SK-N-SH treated with all-trans-retinoic acid at 6 μM for 48 hours (cell line): ENCODE data around the gene ARHGEF2.

Experiments used
- ATAC-seq: fragments of 200-7000 bp; cut with Tn5 transposase; 3 replicates; pipeline ENCODE4 v1.9.1; 2020; ENCODE audit warnings: mild to moderate bottlenecking, moderate library complexity
- ARNTL ChIP-seq: fragments of 450-650 bp; formaldehyde crosslinking; IDR thresholded peaks from 2 replicates; pipeline ENCODE4 v1.5.0; 2020; ENCODE audit warnings: low read depth, mild to moderate bottlenecking, moderate library complexity, borderline replicate concordance
- BACH2 ChIP-seq: fragments of 250-450 bp; sonication (Bioruptor Pico); IDR thresholded peaks from 2 replicates; pipeline ENCODE4 v1.9.0; 2021; ENCODE audit warnings: mild to moderate bottlenecking, borderline replicate concordance
- CSDC2 ChIP-seq: fragments of 250-450 bp; sonication (Bioruptor Pico); IDR thresholded peaks from 2 replicates; pipeline ENCODE4 v1.5.0; 2020; ENCODE audit warnings: mild to moderate bottlenecking, moderate library complexity
- ISL1 ChIP-seq: fragments of 250-450 bp; sonication (Bioruptor Pico); IDR thresholded peaks from 2 replicates; pipeline ENCODE4 v2.1.2; 2022; ENCODE audit warnings: mild to moderate bottlenecking, moderate library complexity
- OSR1 ChIP-seq: fragments of 250-450 bp; sonication (Bioruptor Pico); IDR thresholded peaks from 2 replicates; pipeline ENCODE4 v1.8.0; 2022; ENCODE audit warnings: moderate library complexity, mild to moderate bottlenecking, inconsistent platforms
- PPARA ChIP-seq: fragments of 250-450 bp; sonication (Bioruptor Pico); IDR thresholded peaks from 2 replicates; pipeline ENCODE4 v1.5.0; 2020; ENCODE audit warnings: mild to moderate bottlenecking, borderline replicate concordance
- RARB ChIP-seq: fragments of 250-450 bp; sonication (Bioruptor Pico); IDR thresholded peaks from 2 replicates; pipeline ENCODE4 v1.8.0; 2021; ENCODE audit warnings: mild to moderate bottlenecking, moderate library complexity
- SNAI2 ChIP-seq: fragments of 250-450 bp; sonication (Bioruptor Pico); IDR thresholded peaks from 2 replicates; pipeline ENCODE4 v1.5.0; 2020; ENCODE audit warnings: mild to moderate bottlenecking, moderate library complexity
- TCF4 ChIP-seq: fragments of 250-450 bp; sonication (Bioruptor Pico); IDR thresholded peaks from 2 replicates; pipeline ENCODE4 v1.8.0; 2021; ENCODE audit warnings: mild to moderate bottlenecking, moderate library complexity, borderline replicate concordance
- TOX ChIP-seq: fragments of 250-450 bp; sonication (Bioruptor Pico); IDR thresholded peaks from 2 replicates; pipeline ENCODE4 v1.8.0; 2021; ENCODE audit warnings: mild to moderate bottlenecking, moderate library complexity, borderline replicate concordance
- ZFP3 ChIP-seq: fragments of 250-450 bp; sonication (Bioruptor Pico); IDR thresholded peaks from 2 replicates; pipeline ENCODE4 v1.5.0; 2020; ENCODE audit warnings: mild to moderate bottlenecking, moderate library complexity
- ZFP30 ChIP-seq: fragments of 450-650 bp; formaldehyde crosslinking; IDR thresholded peaks from 2 replicates; pipeline ENCODE4 v1.5.0; 2022; ENCODE audit warnings: mild to moderate bottlenecking, moderate library complexity
- ZNF565 ChIP-seq: fragments of 450-650 bp; formaldehyde crosslinking; conservative IDR thresholded peaks from 2 replicates; pipeline ENCODE4 v1.5.0; 2020; ENCODE audit warnings: low read depth, mild to moderate bottlenecking, moderate library complexity
- ZNF70 ChIP-seq: fragments of 450-650 bp; formaldehyde crosslinking; IDR thresholded peaks from 2 replicates; pipeline ENCODE4 v1.5.0; 2020; ENCODE audit warnings: mild to moderate bottlenecking, moderate library complexity
- ZNF8 ChIP-seq: fragments of 450-650 bp; formaldehyde crosslinking; IDR thresholded peaks from 2 replicates; pipeline ENCODE4 v1.5.0; 2020; ENCODE audit warnings: mild to moderate bottlenecking, moderate library complexity
- TF ChIP-seq, protein P1 (sequence below): fragments of 250-450 bp; sonication (Bioruptor Pico); IDR thresholded peaks from 2 replicates; pipeline ENCODE4 v1.5.1; 2020; ENCODE audit warnings: low read depth, mild to moderate bottlenecking, moderate library complexity
- TF ChIP-seq, protein P2 (sequence below): fragments of 250-450 bp; sonication (Bioruptor Pico); IDR thresholded peaks from 2 replicates; pipeline ENCODE4 v1.5.1; 2021; ENCODE audit warnings: mild to moderate bottlenecking, moderate library complexity
- TF ChIP-seq, protein P3 (sequence below): fragments of 250-450 bp; sonication (Bioruptor Pico); IDR thresholded peaks from 2 replicates; pipeline ENCODE4 v1.5.0; 2020; ENCODE audit warnings: mild to moderate bottlenecking, moderate library complexity
- TF ChIP-seq, protein P4 (sequence below): fragments of 250-450 bp; sonication (Bioruptor Pico); IDR thresholded peaks from 2 replicates; pipeline ENCODE4 v1.8.0; 2020; ENCODE audit warnings: mild to moderate bottlenecking, moderate library complexity, borderline replicate concordance
- TF ChIP-seq, protein P5 (sequence below): fragments of 250-450 bp; sonication (Bioruptor Pico); IDR thresholded peaks from 2 replicates; pipeline ENCODE4 v1.8.0; 2021; ENCODE audit warnings: low read depth, mild to moderate bottlenecking, moderate library complexity, borderline replicate concordance

The ARHGEF2 gene

DNA sequence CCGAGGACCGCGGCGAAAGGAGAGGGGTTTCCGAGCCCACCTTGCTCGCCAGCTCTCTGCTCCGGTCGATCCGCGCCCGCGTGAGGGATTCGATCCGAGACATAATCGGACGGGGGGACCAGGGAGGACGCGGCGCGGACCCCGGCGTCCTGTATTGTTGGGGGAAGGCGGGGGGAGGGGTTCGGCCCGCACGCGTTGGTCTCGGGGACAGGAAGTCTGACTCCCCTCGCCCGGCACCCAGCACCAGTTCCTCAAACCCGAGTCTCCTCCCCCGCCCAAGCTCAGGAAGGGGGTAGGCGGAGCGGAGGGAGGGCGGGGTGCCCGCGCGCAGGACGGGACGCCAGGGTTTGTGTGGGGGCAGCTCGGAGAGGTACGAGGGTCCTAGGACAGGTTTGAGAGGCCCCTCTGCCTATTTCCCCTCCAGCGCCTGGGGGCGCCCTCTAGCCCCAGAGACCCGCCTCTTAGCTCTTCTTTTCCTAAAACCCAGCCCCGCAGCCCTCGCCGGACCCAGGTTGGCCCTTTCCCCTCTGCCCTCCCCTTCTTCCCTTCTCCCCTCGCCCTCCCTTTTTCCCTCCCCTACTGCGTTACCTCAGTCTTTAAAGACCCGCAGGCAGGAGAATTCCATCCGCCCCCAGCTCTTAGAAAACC, at the start of gene ARHGEF2:
ARHGEF2 (minus strand) TSS at position 223 of the 648 bp plus-strand sequence; CDS start at position 103, 120 bp downstream.
- peak; percentile 71 for ATAC-seq
- TF ChIP-seq CSDC2 (CRISPR knock-in tag) (no peak), ZNF565 (CRISPR knock-in tag) (no peak), ZNF8 (CRISPR knock-in tag) (no peak), RARB (CRISPR knock-in tag) (no peak), ZFP30 (no peak), ARNTL (no peak), ISL1 (CRISPR knock-in tag) (no peak), ZNF70 (CRISPR knock-in tag) (no peak), ZFP3 (CRISPR knock-in tag) (no peak), PPARA (no peak), OSR1 (CRISPR knock-in tag) (no peak)
- TF ChIP-seq, protein P1, sequence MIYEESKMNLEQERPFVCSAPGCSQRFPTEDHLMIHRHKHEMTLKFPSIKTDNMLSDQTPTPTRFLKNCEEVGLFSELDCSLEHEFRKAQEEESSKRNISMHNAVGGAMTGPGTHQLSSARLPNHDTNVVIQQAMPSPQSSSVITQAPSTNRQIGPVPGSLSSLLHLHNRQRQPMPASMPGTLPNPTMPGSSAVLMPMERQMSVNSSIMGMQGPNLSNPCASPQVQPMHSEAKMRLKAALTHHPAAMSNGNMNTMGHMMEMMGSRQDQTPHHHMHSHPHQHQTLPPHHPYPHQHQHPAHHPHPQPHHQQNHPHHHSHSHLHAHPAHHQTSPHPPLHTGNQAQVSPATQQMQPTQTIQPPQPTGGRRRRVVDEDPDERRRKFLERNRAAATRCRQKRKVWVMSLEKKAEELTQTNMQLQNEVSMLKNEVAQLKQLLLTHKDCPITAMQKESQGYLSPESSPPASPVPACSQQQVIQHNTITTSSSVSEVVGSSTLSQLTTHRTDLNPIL (CRISPR knock-in tag), result no peak
- TF ChIP-seq, protein P2, sequence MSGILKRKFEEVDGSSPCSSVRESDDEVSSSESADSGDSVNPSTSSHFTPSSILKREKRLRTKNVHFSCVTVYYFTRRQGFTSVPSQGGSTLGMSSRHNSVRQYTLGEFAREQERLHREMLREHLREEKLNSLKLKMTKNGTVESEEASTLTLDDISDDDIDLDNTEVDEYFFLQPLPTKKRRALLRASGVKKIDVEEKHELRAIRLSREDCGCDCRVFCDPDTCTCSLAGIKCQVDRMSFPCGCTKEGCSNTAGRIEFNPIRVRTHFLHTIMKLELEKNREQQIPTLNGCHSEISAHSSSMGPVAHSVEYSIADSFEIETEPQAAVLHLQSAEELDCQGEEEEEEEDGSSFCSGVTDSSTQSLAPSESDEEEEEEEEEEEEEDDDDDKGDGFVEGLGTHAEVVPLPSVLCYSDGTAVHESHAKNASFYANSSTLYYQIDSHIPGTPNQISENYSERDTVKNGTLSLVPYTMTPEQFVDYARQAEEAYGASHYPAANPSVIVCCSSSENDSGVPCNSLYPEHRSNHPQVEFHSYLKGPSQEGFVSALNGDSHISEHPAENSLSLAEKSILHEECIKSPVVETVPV, result no peak
- TF ChIP-seq, protein P3, sequence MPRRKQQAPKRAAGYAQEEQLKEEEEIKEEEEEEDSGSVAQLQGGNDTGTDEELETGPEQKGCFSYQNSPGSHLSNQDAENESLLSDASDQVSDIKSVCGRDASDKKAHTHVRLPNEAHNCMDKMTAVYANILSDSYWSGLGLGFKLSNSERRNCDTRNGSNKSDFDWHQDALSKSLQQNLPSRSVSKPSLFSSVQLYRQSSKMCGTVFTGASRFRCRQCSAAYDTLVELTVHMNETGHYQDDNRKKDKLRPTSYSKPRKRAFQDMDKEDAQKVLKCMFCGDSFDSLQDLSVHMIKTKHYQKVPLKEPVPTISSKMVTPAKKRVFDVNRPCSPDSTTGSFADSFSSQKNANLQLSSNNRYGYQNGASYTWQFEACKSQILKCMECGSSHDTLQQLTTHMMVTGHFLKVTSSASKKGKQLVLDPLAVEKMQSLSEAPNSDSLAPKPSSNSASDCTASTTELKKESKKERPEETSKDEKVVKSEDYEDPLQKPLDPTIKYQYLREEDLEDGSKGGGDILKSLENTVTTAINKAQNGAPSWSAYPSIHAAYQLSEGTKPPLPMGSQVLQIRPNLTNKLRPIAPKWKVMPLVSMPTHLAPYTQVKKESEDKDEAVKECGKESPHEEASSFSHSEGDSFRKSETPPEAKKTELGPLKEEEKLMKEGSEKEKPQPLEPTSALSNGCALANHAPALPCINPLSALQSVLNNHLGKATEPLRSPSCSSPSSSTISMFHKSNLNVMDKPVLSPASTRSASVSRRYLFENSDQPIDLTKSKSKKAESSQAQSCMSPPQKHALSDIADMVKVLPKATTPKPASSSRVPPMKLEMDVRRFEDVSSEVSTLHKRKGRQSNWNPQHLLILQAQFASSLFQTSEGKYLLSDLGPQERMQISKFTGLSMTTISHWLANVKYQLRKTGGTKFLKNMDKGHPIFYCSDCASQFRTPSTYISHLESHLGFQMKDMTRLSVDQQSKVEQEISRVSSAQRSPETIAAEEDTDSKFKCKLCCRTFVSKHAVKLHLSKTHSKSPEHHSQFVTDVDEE (CRISPR knock-in tag), result no peak
- TF ChIP-seq, protein P4, sequence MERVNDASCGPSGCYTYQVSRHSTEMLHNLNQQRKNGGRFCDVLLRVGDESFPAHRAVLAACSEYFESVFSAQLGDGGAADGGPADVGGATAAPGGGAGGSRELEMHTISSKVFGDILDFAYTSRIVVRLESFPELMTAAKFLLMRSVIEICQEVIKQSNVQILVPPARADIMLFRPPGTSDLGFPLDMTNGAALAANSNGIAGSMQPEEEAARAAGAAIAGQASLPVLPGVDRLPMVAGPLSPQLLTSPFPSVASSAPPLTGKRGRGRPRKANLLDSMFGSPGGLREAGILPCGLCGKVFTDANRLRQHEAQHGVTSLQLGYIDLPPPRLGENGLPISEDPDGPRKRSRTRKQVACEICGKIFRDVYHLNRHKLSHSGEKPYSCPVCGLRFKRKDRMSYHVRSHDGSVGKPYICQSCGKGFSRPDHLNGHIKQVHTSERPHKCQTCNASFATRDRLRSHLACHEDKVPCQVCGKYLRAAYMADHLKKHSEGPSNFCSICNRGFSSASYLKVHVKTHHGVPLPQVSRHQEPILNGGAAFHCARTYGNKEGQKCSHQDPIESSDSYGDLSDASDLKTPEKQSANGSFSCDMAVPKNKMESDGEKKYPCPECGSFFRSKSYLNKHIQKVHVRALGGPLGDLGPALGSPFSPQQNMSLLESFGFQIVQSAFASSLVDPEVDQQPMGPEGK, result no peak
- TF ChIP-seq, protein P5, sequence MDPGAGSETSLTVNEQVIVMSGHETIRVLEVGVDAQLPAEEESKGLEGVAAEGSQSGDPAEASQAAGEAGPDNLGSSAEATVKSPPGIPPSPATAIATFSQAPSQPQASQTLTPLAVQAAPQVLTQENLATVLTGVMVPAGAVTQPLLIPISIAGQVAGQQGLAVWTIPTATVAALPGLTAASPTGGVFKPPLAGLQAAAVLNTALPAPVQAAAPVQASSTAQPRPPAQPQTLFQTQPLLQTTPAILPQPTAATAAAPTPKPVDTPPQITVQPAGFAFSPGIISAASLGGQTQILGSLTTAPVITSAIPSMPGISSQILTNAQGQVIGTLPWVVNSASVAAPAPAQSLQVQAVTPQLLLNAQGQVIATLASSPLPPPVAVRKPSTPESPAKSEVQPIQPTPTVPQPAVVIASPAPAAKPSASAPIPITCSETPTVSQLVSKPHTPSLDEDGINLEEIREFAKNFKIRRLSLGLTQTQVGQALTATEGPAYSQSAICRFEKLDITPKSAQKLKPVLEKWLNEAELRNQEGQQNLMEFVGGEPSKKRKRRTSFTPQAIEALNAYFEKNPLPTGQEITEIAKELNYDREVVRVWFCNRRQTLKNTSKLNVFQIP (CRISPR knock-in tag), result no peak
- TF ChIP-seq, all 23 proteins: peak for 0

DNA sequence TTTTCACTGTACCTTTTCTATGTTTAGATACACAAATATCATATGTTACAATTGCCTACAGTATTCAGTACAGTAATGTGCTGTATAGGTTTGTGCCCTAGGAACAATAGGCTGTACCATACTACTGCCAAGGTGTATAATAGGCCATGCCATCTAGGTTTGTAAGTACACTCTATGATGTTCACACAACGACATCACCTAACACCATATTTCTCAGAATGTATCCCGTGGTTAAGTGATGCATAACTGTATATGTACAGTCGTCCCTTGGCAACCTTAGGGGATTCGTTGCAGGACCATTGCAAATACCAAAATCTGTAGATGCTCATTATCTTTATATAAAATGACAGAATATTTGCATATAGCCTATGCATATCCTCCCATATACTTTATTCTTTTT, 48.2 kb upstream of the ARHGEF2 start:
- ATAC-seq, result no peak
- TF ChIP-seq ZFP3 (CRISPR knock-in tag), result no peak
- no peak for TF ChIP-seq TCF4 (CRISPR knock-in tag)
- TF ChIP-seq, protein P5 (CRISPR knock-in tag), result no peak
- no peak for TF ChIP-seq BACH2 (CRISPR knock-in tag)
- TF ChIP-seq ARNTL, result no peak
- TF ChIP-seq, protein P2, result no peak
- TF ChIP-seq TOX (CRISPR knock-in tag), result no peak
- TF ChIP-seq RARB (CRISPR knock-in tag), result no peak
- no peak for TF ChIP-seq ZNF565 (CRISPR knock-in tag)
- no peak for TF ChIP-seq OSR1 (CRISPR knock-in tag)
- no peak for TF ChIP-seq CSDC2 (CRISPR knock-in tag)
- no peak for TF ChIP-seq ZNF8 (CRISPR knock-in tag)
- TF ChIP-seq SNAI2 (CRISPR knock-in tag), result no peak
- TF ChIP-seq ZFP30, result no peak
- no peak for TF ChIP-seq ISL1 (CRISPR knock-in tag)
- TF ChIP-seq PPARA, result no peak
